Panc1 (cell line): ENCODE data around the gene GBA3. TPM values are rescaled to one million over a fixed set of nuclear protein-coding genes. Genes with fewer than 3 reads are reported as not detected.

Source experiments
- ATAC-seq: fragments of 200-7000 bp; cut with Tn5 transposase; 2 replicates; pipeline ENCODE4 v1.9.1; 2020; ENCODE audit warnings: mild to moderate bottlenecking, moderate library complexity
- BruUV-seq: library from RNA; stranded (reverse); fragments of 400-500 nt; replicated peaks from 2 replicates; lab custom pipeline; 2021; lab: Mats Ljungman, UMichigan
- CTCF ChIA-PET: fragments of 300-600 bp; sonication (Branson Sonifier 250); formaldehyde crosslinking; loops from one replicate; lab custom pipeline; 2022; ENCODE audit warnings: antibody characterized with exemption; lab: Charles Lee
- POLR2A ChIA-PET: fragments of 300-600 bp; sonication (Branson Sonifier 250); formaldehyde crosslinking; loops from one replicate; lab custom pipeline; 2022; ENCODE audit warnings: antibody characterized with exemption; lab: Charles Lee
- DNase-seq: peaks from one replicate; pipeline ENCODE4 v3.0.0-alpha.2; 2010; ENCODE audit warnings: low read depth, low spot score
- H3K27ac ChIP-seq: 2 replicates; pipeline ENCODE4 v1.5.1; 2011; ENCODE audit warnings: mild to moderate bottlenecking, low read length, inconsistent platforms
- H3K27me3 ChIP-seq: fragments of 200-500 bp; sonication (Bioruptor generic); 2 replicates; pipeline ENCODE4 v1.6.0; 2014; ENCODE audit warnings: low read length, inconsistent platforms; ENCODE audit not compliant: control insufficient read depth, insufficient read depth
- H3K36me3 ChIP-seq: fragments of 200-500 bp; sonication (Bioruptor generic); 2 replicates; pipeline ENCODE4 v1.5.1; 2014; ENCODE audit warnings: inconsistent platforms, mild to moderate bottlenecking, low read length, moderate library complexity; ENCODE audit not compliant: control insufficient read depth, insufficient read depth
- H3K4me1 ChIP-seq: 2 replicates; pipeline ENCODE4 v1.5.1; 2011; ENCODE audit warnings: inconsistent platforms, mild to moderate bottlenecking, low read length, moderate library complexity; ENCODE audit not compliant: control insufficient read depth, insufficient read depth
- H3K4me3 ChIP-seq, 2 experiments: 2 replicates each; pipeline ENCODE4 v1.5.1; 2011 to 2012; ENCODE audit warnings: low read depth in 2 of 2, low read length in 2 of 2, mild to moderate bottlenecking in 2 of 2, inconsistent platforms in 1 of 2, moderate library complexity in 1 of 2
- H3K9me3 ChIP-seq: fragments of 200-500 bp; sonication (Bioruptor generic); 2 replicates; pipeline ENCODE4 v1.5.1; 2014; ENCODE audit warnings: low read depth, mild to moderate bottlenecking, inconsistent platforms, low read length, moderate library complexity; ENCODE audit not compliant: control insufficient read depth, insufficient read depth
- CTCF ChIP-seq: fragments of 450-650 bp; IDR thresholded peaks from 2 replicates; pipeline ENCODE4 v1.5.1; 2017; ENCODE audit warnings: mild to moderate bottlenecking
- POLR2AphosphoS5 ChIP-seq: IDR thresholded peaks from 2 replicates; pipeline ENCODE4 v1.6.1; 2012; ENCODE audit warnings: mild to moderate bottlenecking, low read depth, low read length, moderate library complexity
- REST ChIP-seq, 2 experiments: IDR thresholded peaks; 2 replicates each; pipeline ENCODE4 v1.6.1; 2011 to 2012; ENCODE audit warnings: low read depth in 2 of 2, control low read depth in 1 of 2, low read length in 1 of 2, mild to moderate bottlenecking in 1 of 2, moderate library complexity in 1 of 2; ENCODE audit not compliant: insufficient read depth in 1 of 2
- SIN3A ChIP-seq: IDR thresholded peaks from 2 replicates; pipeline ENCODE4 v1.6.1; 2012; ENCODE audit warnings: low read depth, mild to moderate bottlenecking, low read length, moderate library complexity, borderline replicate concordance; ENCODE audit not compliant: insufficient read depth
- TCF7L2 ChIP-seq: IDR thresholded peaks from 2 replicates; pipeline ENCODE4 v1.6.1; 2011; ENCODE audit warnings: mild to moderate bottlenecking, low read depth, low read length, inconsistent platforms
- in situ Hi-C: cut with HindIII; loops from 2 replicates; pipeline ENCODE4 v1.10.0; 2016; ENCODE audit warnings: low sequenced_read_pairs, low pct_unique_long_range_greater_than_20kb
- intact Hi-C: fragments of 100-400 bp; cut with micrococcal nuclease; formaldehyde crosslinking; loops from one replicate; pipeline ENCODE4 v1.10.0; 2022; ENCODE audit not compliant: unreplicated experiment
- total RNA-seq: library from RNA; stranded (reverse); gene quantifications from one replicate; pipeline ENCODE4 v1.2.1, GENCODE V29; 2021; ENCODE audit not compliant: unreplicated experiment

GBA3 gene
- total RNA-seq, 1 experiment from 2014 or later: not detected

GRCh38 chr4:22688236-22688635, 4.5 kb upstream of the GBA3 start:
- Histone ChIP-seq H3K4me1 (no peaks in the 10 kb centered on the region), H3K27ac (no peak overlapping the region)

GRCh38 chr4:22689428-22689827, 3.3 kb upstream of the GBA3 start:
- BruUV-seq: no TSS peak
- no peaks in the 10 kb centered on the region for H3K36me3 ChIP-seq
- ATAC-seq (no peak), DNase-seq (no peak)
- H3K27ac ChIP-seq: no peak overlapping the region
- intact Hi-C loops: loop anchor here (5.0 kb wide), 1 partner anchor 277 kb away; no protein-coding TSS in a partner anchor
- ChIA-PET POLR2A (no interaction called here), CTCF (no interaction called here)
- in situ Hi-C loops: no loop called here
- no peak for TF ChIP-seq TCF7L2
- no peak for TF ChIP-seq CTCF
- TF ChIP-seq SIN3A: no peak
- TF ChIP-seq REST (IDR thresholded peaks at IDR 0.05; ENCODE audit: insufficient read depth in 1 of 2, low read depth in 2 of 2, low read length in 1 of 2): no peak
- TF ChIP-seq POLR2AphosphoS5: no peak
- no peaks in the 10 kb centered on the region for H3K4me1 ChIP-seq
- H3K4me3 ChIP-seq: no peak overlapping the region
- H3K27me3 ChIP-seq: no peaks in the 10 kb centered on the region
- no peaks in the 10 kb centered on the region for H3K9me3 ChIP-seq

More at GRCh38 chr4:22688236-22688635, 4.5 kb upstream of the GBA3 start:
- in situ Hi-C loops (no loop called here), intact Hi-C loops (loop anchor here (5.0 kb wide), 1 partner anchor 276 kb away; no protein-coding TSS in a partner anchor)
- Histone ChIP-seq H3K27me3 (no peaks in the 10 kb centered on the region), H3K4me3 (no peak overlapping the region), H3K36me3 (no peaks in the 10 kb centered on the region), H3K9me3 (no peaks in the 10 kb centered on the region)
- ATAC-seq: no peak
- BruUV-seq: no TSS peak
- TF ChIP-seq REST (IDR thresholded peaks at IDR 0.05; ENCODE audit: insufficient read depth in 1 of 2, low read depth in 2 of 2, low read length in 1 of 2): no peak
- no peak for TF ChIP-seq SIN3A
- TF ChIP-seq POLR2AphosphoS5: no peak
- no peak for TF ChIP-seq CTCF
- no peak for TF ChIP-seq TCF7L2
- ChIA-PET POLR2A (no interaction called here), CTCF (no interaction called here)
- DNase-seq: no peak
